ENCODE measurements around the gene HELZ. TPM values are rescaled to one million over a fixed set of nuclear protein-coding genes. Genes with fewer than 3 reads are reported as not detected.

The HELZ gene
- total and polyA plus RNA-seq, 2 donors (not counting 1 experiment from before 2014, with no cell fraction given) = 10.4 to 97.8 TPM

DNA sequence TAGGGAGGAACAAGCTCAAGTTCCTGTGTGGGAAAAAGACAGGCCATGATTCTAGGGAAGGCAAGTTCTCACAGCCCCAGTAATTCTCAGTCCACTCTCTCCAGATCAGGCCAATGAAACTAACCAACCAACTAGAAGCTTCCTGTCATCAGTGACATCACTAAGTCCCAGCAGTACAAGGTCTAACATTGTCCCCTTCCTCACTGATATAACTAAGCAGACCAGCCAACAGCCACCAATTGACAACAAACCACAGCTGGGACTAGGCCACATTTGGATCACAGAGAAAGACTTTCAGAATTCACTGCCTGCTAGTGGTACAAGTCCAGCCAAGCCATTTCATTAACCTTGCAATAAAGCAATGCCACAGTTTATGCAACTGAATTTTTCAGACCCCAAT, 106.6 kb downstream of the HELZ start:
- Histone ChIP-seq H3K9ac (ENCODE audit: low read length) (no peak overlapping the region), H3K27ac (ENCODE audit: low read length in 2 of 2) (no peak overlapping the region), H3K36me3 (replicated peaks in 1 of 2; ENCODE audit: control extremely low read depth in 1 of 2, control insufficient read depth in 1 of 2, extremely low read depth in 1 of 2, insufficient read depth in 2 of 2, low read length in 1 of 2) (peaks cover 6 to 37% of the 10 kb centered on the region in 2 experiments), H3K4me3 (ENCODE audit: control extremely low read depth in 1 of 5, extremely low read depth in 1 of 5, insufficient read depth in 1 of 5, low read depth in 2 of 5, low read length in 4 of 5) (no peak overlapping the region), H3K9me3 (ENCODE audit: control extremely low read depth in 1 of 3, control insufficient read depth in 2 of 3, insufficient read depth in 1 of 3, low read length in 2 of 3) (peaks cover 0 to 3% (median 0%) of the 10 kb centered on the region in 3 donors), H3K27me3 (replicated peaks in 1 of 4; ENCODE audit: control extremely low read depth in 1 of 4, control insufficient read depth in 3 of 4, insufficient read depth in 4 of 4, low read length in 3 of 4) (no peaks in the 10 kb centered on the region), H3K4me2 (replicated peaks; ENCODE audit: low read depth, low read length, poor library complexity, severe bottlenecking) (no peak overlapping the region), H3K4me1 (ENCODE audit: control insufficient read depth in 2 of 2, insufficient read depth in 2 of 2, low read length in 2 of 2) (no peaks in the 10 kb centered on the region), H3K79me2 (ENCODE audit: control insufficient read depth, insufficient read depth, low read length) (no peaks in the 10 kb centered on the region), H4K20me1 (ENCODE audit: control insufficient read depth, insufficient read depth, low read length, poor library complexity, severe bottlenecking) (no peaks in the 10 kb centered on the region), H2AFZ (ENCODE audit: insufficient read depth, low read depth, low read length, poor library complexity, severe bottlenecking) (no peak overlapping the region)
- Mint-ChIP-seq H3K4me1 (no peaks in the 10 kb centered on the region), H3K27me3 (no peaks in the 10 kb centered on the region), H3K9me3 (ENCODE audit: insufficient read depth) (peaks cover 1% of the 10 kb centered on the region), H3K4me3 (no peak overlapping the region), H3K27ac (peak overlapping the region; percentile 2)
- no peak for DNase-seq
- POLR2A ChIA-PET = no interaction called here
- TF ChIP-seq, protein P1, sequence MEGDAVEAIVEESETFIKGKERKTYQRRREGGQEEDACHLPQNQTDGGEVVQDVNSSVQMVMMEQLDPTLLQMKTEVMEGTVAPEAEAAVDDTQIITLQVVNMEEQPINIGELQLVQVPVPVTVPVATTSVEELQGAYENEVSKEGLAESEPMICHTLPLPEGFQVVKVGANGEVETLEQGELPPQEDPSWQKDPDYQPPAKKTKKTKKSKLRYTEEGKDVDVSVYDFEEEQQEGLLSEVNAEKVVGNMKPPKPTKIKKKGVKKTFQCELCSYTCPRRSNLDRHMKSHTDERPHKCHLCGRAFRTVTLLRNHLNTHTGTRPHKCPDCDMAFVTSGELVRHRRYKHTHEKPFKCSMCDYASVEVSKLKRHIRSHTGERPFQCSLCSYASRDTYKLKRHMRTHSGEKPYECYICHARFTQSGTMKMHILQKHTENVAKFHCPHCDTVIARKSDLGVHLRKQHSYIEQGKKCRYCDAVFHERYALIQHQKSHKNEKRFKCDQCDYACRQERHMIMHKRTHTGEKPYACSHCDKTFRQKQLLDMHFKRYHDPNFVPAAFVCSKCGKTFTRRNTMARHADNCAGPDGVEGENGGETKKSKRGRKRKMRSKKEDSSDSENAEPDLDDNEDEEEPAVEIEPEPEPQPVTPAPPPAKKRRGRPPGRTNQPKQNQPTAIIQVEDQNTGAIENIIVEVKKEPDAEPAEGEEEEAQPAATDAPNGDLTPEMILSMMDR (IDR thresholded peaks at IDR 0.05) = no peak
- TF ChIP-seq EZH2 (IDR thresholded peaks at IDR 0.05; ENCODE audit: borderline replicate concordance, insufficient read depth, low read depth, low read length, poor library complexity, severe bottlenecking) = no peak
- intact Hi-C loops (cut with micrococcal nuclease) = no loop called here
- CTCF ChIA-PET = no interaction called here
- no peak for ATAC-seq (ENCODE audit: low read depth)

DNA sequence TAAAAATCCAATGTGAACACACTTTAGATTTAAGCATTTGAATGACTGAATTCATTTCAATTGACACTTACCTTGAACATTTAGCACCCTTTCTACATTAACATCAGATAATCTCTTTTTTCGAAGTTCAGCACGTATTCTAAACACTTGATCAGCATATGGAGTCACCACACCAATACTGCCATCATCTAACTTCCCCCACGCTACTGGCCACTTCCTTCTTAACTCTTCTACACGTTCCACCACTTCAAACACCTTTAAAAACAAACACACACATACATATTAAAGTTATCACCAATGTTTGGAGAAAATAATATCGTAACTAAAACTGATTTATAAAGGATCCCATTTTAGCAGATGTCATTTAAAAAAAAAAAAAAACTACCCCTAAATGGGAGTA, 107.1 kb downstream of the HELZ start:
- no peaks in the 10 kb centered on the region for H3K4me1 ChIP-seq (ENCODE audit: control insufficient read depth in 2 of 2, insufficient read depth in 2 of 2, low read length in 2 of 2)
- H4K20me1 ChIP-seq (ENCODE audit: control insufficient read depth, insufficient read depth, low read length, poor library complexity, severe bottlenecking) = no peaks in the 10 kb centered on the region
- WGBS (ENCODE audit: insufficient coverage) = 90% methylated on average over 3 of the region's 5 CpGs
- no peak for DNase-seq
- H3K4me2 ChIP-seq (replicated peaks; ENCODE audit: low read depth, low read length, poor library complexity, severe bottlenecking) = no peak overlapping the region
- ChIA-PET POLR2A (no interaction called here), CTCF (no interaction called here)
- ATAC-seq (ENCODE audit: low read depth) = no peak
- Mint-ChIP-seq H3K27ac (no peak overlapping the region), H3K4me3 (no peak overlapping the region), H3K27me3 (no peaks in the 10 kb centered on the region), H3K4me1 (no peaks in the 10 kb centered on the region), H3K9me3 (ENCODE audit: insufficient read depth) (peaks cover 1% of the 10 kb centered on the region)
- no peak overlapping the region for H3K4me3 ChIP-seq (ENCODE audit: control extremely low read depth in 1 of 5, extremely low read depth in 1 of 5, insufficient read depth in 1 of 5, low read depth in 2 of 5, low read length in 4 of 5)
- TF ChIP-seq EZH2 (IDR thresholded peaks at IDR 0.05; ENCODE audit: borderline replicate concordance, insufficient read depth, low read depth, low read length, poor library complexity, severe bottlenecking) = no peak
- TF ChIP-seq, protein P1 (IDR thresholded peaks at IDR 0.05) = no peak
- no peak overlapping the region for H3K27ac ChIP-seq (ENCODE audit: low read length in 2 of 2)
- intact Hi-C loops (cut with micrococcal nuclease) = no loop called here
- no peak overlapping the region for H2AFZ ChIP-seq (ENCODE audit: insufficient read depth, low read depth, low read length, poor library complexity, severe bottlenecking)
- no peak overlapping the region for H3K9ac ChIP-seq (ENCODE audit: low read length)
- H3K36me3 ChIP-seq (replicated peaks in 1 of 2; ENCODE audit: control extremely low read depth in 1 of 2, control insufficient read depth in 1 of 2, extremely low read depth in 1 of 2, insufficient read depth in 2 of 2, low read length in 1 of 2) = peaks cover 6 to 35% of the 10 kb centered on the region in 2 experiments
- no peaks in the 10 kb centered on the region for H3K79me2 ChIP-seq (ENCODE audit: control insufficient read depth, insufficient read depth, low read length)
- H3K27me3 ChIP-seq (replicated peaks in 1 of 4; ENCODE audit: control extremely low read depth in 1 of 4, control insufficient read depth in 3 of 4, insufficient read depth in 4 of 4, low read length in 3 of 4) = no peaks in the 10 kb centered on the region
- H3K9me3 ChIP-seq (ENCODE audit: control extremely low read depth in 1 of 3, control insufficient read depth in 2 of 3, insufficient read depth in 1 of 3, low read length in 2 of 3) = peaks cover 0 to 3% (median 0%) of the 10 kb centered on the region in 3 donors

Measured in B cell (primary cell).